Lower leg skin (tissue), 4 donors: ENCODE measurements around the gene RIPK1. TPM values are rescaled to one million over a fixed set of nuclear protein-coding genes. Genes with fewer than 3 reads are reported as not detected.

ENCODE experiments used
- DNase-seq, 2 donors: peaks; one replicate each; pipeline ENCODE4 v3.0.0-alpha.2; 2019; ENCODE audit warnings: low spot score in 2 of 2
- H3K4me3 ChIP-seq: fragments of 200-600 bp; sonication (generic); 2 replicates; pipeline ENCODE4 v1.5.1; 2017; ENCODE audit warnings: mild to moderate bottlenecking, low read depth; ENCODE audit not compliant: poor library complexity, severe bottlenecking
- POLR2A ChIP-seq, 2 donors: fragments of 450-650 bp; IDR thresholded peaks; one replicate each; pipeline ENCODE4 v1.6.1; 2016 to 2017; ENCODE audit warnings: antibody characterized with exemption in 2 of 2, mild to moderate bottlenecking in 1 of 2, moderate library complexity in 1 of 2
- WGBS, 2 donors: methylation state at CpG; one replicate each; pipeline ENCODE4 v1.1.5; 2018; 5-methylcytosine and 5-hydroxymethylcytosine counted together
- intact Hi-C: fragments of 100-400 bp; cut with DNase I; formaldehyde crosslinking; loops from one replicate; pipeline ENCODE4 v1.15.0; 2023; ENCODE audit warnings: low total_unique reads
- total RNA-seq, 4 donors: library from RNA; depleted of rRNA; stranded (reverse); fragments of >200 nt; gene quantifications; one replicate each; pipeline ENCODE4 v1.1.0, GENCODE V29; 2016
- TF ChIP-seq, protein P1 (sequence below), 3 donors: fragments of 450-650 bp; IDR thresholded peaks; one replicate each; pipeline ENCODE4 v1.5.1; 2016; ENCODE audit warnings: antibody characterized with exemption in 3 of 3, mild to moderate bottlenecking in 3 of 3, moderate library complexity in 2 of 3

The RIPK1 gene
- total RNA-seq, 4 donors from 2014 or later = 28.2 to 37.2 (median 29.5) TPM

DNA sequence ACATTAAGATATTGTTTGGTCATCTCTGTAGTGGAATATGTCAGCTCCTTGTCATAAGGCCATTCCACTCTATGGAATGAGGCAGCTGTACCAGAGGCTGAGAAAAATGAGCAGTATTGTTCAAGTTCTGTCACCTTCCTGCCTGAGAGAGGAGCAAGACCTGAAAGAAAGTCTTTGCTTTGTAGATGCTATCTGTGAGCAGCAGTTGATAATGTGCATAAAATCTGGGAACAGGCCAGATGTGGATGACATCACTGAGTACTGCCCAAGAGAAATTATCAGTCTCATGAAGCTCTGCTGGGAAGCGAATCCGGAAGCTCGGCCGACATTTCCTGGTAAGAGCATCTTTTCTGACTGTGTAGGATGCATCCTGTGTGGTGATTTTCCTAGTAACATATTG, 16.8 kb downstream of the RIPK1 start:
- TF ChIP-seq, protein P1, sequence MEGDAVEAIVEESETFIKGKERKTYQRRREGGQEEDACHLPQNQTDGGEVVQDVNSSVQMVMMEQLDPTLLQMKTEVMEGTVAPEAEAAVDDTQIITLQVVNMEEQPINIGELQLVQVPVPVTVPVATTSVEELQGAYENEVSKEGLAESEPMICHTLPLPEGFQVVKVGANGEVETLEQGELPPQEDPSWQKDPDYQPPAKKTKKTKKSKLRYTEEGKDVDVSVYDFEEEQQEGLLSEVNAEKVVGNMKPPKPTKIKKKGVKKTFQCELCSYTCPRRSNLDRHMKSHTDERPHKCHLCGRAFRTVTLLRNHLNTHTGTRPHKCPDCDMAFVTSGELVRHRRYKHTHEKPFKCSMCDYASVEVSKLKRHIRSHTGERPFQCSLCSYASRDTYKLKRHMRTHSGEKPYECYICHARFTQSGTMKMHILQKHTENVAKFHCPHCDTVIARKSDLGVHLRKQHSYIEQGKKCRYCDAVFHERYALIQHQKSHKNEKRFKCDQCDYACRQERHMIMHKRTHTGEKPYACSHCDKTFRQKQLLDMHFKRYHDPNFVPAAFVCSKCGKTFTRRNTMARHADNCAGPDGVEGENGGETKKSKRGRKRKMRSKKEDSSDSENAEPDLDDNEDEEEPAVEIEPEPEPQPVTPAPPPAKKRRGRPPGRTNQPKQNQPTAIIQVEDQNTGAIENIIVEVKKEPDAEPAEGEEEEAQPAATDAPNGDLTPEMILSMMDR (IDR thresholded peaks at IDR 0.05) = no peak
- TF ChIP-seq POLR2A (IDR thresholded peaks at IDR 0.05) = no peak
- WGBS, 2 donors = 93 to 94% methylated on average over 4 of the region's 4 CpGs
- no peak overlapping the region for H3K4me3 ChIP-seq
- intact Hi-C loops = no loop called here
- DNase-seq = no peak

DNA sequence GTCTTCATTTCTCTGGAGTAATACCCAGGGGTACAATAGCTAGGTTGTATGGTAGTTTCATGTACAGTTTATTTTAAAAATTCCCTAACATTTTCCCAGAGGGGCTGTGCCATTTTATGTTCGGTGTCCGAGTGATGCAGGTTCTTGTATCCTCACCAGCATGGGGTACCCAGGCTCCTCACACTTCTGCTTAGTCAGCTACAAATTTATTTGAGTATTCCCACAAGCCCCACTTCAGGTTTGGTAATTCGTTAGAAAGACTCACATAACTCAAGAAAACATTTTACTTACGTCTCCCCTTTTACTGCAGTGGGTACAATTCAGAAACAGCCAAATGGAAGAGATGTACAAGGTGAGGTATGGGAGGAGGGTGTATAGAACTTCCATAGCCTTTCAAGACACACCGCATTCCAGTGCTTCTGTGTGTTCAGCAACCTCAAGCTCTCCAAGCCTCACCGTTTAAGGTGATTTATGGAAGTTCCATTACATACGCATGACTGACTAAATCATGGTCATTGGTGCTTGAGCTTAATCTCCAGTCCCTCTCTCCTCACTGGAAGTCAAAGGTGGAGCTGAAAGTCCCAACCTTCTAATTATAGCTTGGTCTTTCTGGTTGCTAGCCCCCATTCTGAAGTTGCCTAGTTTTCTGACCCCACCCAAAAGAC, 18.1 kb downstream of the RIPK1 start:
- WGBS, 2 donors = 56 to 57% methylated on average over 7 of the region's 7 CpGs
- no peak overlapping the region for H3K4me3 ChIP-seq
- TF ChIP-seq, protein P1 (IDR thresholded peaks at IDR 0.05) = no peak
- TF ChIP-seq POLR2A (IDR thresholded peaks at IDR 0.05) = no peak
- intact Hi-C loops = no loop called here
- DNase-seq = no peak

GRCh38 chr6:3088446-3088845, 20.2 kb downstream of the RIPK1 start:
- no peak for DNase-seq
- H3K4me3 ChIP-seq = no peak overlapping the region
- 43 to 50% methylated on average over 2 to 4 of the region's 4 CpGs for WGBS, 2 donors
- intact Hi-C loops = no loop called here
- no peak for TF ChIP-seq POLR2A (IDR thresholded peaks at IDR 0.05)
- TF ChIP-seq, protein P1 (IDR thresholded peaks at IDR 0.05) = no peak

DNA sequence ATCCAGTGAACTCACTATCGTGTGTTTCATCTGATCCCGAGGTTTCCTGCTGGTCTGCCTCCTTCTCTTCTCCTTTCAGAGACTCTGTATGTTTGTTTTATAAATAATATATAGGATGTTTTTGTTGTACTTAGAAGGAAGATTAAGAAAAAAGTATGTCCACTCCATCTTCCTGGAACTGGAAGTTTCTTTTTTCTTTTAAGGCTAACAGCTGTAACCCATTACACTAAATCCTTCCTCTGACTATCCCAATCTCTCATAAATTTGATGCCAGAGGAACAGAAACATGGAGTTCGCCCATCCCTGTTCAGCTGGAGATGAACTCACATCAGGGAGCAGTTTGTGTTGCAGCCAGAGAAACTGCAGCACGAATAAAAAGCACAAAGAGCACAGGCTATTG, 20.7 kb downstream of the RIPK1 start:
- DNase-seq = no peak
- TF ChIP-seq POLR2A (IDR thresholded peaks at IDR 0.05) = no peak
- TF ChIP-seq, protein P1 (IDR thresholded peaks at IDR 0.05) = no peak
- intact Hi-C loops = no loop called here
- 44 to 49% methylated on average over 4 of the region's 4 CpGs for WGBS, 2 donors
- no peak overlapping the region for H3K4me3 ChIP-seq

GRCh38 chr6:3090013-3090412, 21.7 kb downstream of the RIPK1 start:
- no peak for DNase-seq
- no peak overlapping the region for H3K4me3 ChIP-seq
- 93 to 95% methylated on average over 4 of the region's 4 CpGs for WGBS, 2 donors
- intact Hi-C loops = no loop called here
- TF ChIP-seq POLR2A (IDR thresholded peaks at IDR 0.05) = no peak
- TF ChIP-seq, protein P1 (IDR thresholded peaks at IDR 0.05) = no peak

GRCh38 chr6:3094815-3095214, 26.5 kb downstream of the RIPK1 start:
- intact Hi-C loops = no loop called here
- no peak for DNase-seq
- TF ChIP-seq POLR2A (IDR thresholded peaks at IDR 0.05) = no peak
- TF ChIP-seq, protein P1 (IDR thresholded peaks at IDR 0.05) = no peak
- 89 to 97% methylated on average over 2 of the region's 2 CpGs for WGBS, 2 donors
- no peak overlapping the region for H3K4me3 ChIP-seq
